GM12891 (cell line): ENCODE data around the gene STAM.

Source experiments
- POLR2A ChIP-seq: IDR thresholded peaks from 2 replicates; pipeline ENCODE4 v1.6.1; 2011; ENCODE audit warnings: low read depth, low read length, control low read depth
- POLR2AphosphoS5 ChIP-seq: IDR thresholded peaks from 2 replicates; pipeline ENCODE4 v1.6.1; 2011; ENCODE audit warnings: low read depth, low read length, control low read depth
- SPI1 ChIP-seq: IDR thresholded peaks from 2 replicates; pipeline ENCODE4 v1.6.1; 2011; ENCODE audit warnings: low read depth, low read length, control low read depth

- no peak for TF ChIP-seq POLR2A
- TF ChIP-seq POLR2AphosphoS5: no peak
- no peak for TF ChIP-seq SPI1
These were observed 21.8 kb downstream of the STAM start for GRCh38 chr10:17665747-17666146.
